HepG2 (cell line): ENCODE data around the gene CSNK1D. TPM values are rescaled to one million over a fixed set of nuclear protein-coding genes. Genes with fewer than 3 reads are reported as not detected.
A peak's percentile ranks its signal among the peaks of the same experiment; 100 is the strongest.

Source experiments
- GRHL1 ChIP-seq: sonication (generic); formaldehyde crosslinking; conservative IDR thresholded peaks from 2 replicates; pipeline ENCODE4 v1.8.0; 2022; ENCODE audit warnings: missing genetic modification reagents
- MXD4 ChIP-seq: IDR thresholded peaks from 2 replicates; pipeline ENCODE4 v1.6.1; 2016; ENCODE audit warnings: mild to moderate bottlenecking, missing biosample characterization, missing genetic modification reagents
- POGK ChIP-seq: sonication (generic); formaldehyde crosslinking; conservative IDR thresholded peaks from 2 replicates; pipeline ENCODE4 v1.8.0; 2022; ENCODE audit warnings: mild to moderate bottlenecking, moderate library complexity, missing genetic modification reagents
- SOX6 ChIP-seq, 2 experiments: fragments of 450-650 bp in 1 of 2; sonication (generic) in 1 of 2; formaldehyde crosslinking in 1 of 2; IDR thresholded peaks; 2 replicates each; pipeline versions ENCODE4 v1.4.0 to v1.6.1; 2017 to 2020; ENCODE audit warnings: antibody characterized with exemption in 1 of 2, mild to moderate bottlenecking in 1 of 2, missing genetic modification reagents in 1 of 2
- WIZ ChIP-seq: sonication (generic); formaldehyde crosslinking; IDR thresholded peaks from 2 replicates; pipeline ENCODE4 v1.5.1; 2020; ENCODE audit warnings: mild to moderate bottlenecking, missing genetic modification reagents
- ZBTB26 ChIP-seq: IDR thresholded peaks from 2 replicates; pipeline ENCODE4 v1.6.1; 2016; ENCODE audit warnings: missing compliant biosample characterization, missing genetic modification reagents, borderline replicate concordance
- ZBTB34 ChIP-seq: sonication (generic); formaldehyde crosslinking; IDR thresholded peaks from 2 replicates; pipeline ENCODE4 v1.8.0; 2022; ENCODE audit warnings: mild to moderate bottlenecking, missing genetic modification reagents
- ZNF160 ChIP-seq: sonication (generic); formaldehyde crosslinking; IDR thresholded peaks from 2 replicates; pipeline ENCODE4 v1.8.0; 2022; ENCODE audit warnings: mild to moderate bottlenecking, inconsistent platforms, missing genetic modification reagents
- ZNF256 ChIP-seq: sonication (generic); formaldehyde crosslinking; conservative IDR thresholded peaks from 2 replicates; pipeline ENCODE4 v1.4.0; 2020; ENCODE audit warnings: missing genetic modification reagents
- ZNF275 ChIP-seq: sonication (generic); formaldehyde crosslinking; IDR thresholded peaks from 2 replicates; pipeline ENCODE4 v1.8.0; 2022; ENCODE audit warnings: missing genetic modification reagents, mild to moderate bottlenecking, inconsistent platforms, borderline replicate concordance
- ZNF567 ChIP-seq: sonication (generic); formaldehyde crosslinking; IDR thresholded peaks from 2 replicates; pipeline ENCODE4 v1.8.1; 2023; ENCODE audit warnings: mild to moderate bottlenecking, missing genetic modification reagents, borderline replicate concordance
- ZNF746 ChIP-seq: sonication (generic); formaldehyde crosslinking; IDR thresholded peaks from 2 replicates; pipeline ENCODE4 v1.8.0; 2022; ENCODE audit warnings: mild to moderate bottlenecking, missing genetic modification reagents
- ZSCAN29 ChIP-seq: sonication (generic); formaldehyde crosslinking; conservative IDR thresholded peaks from 2 replicates; pipeline ENCODE4 v1.4.0; 2020; ENCODE audit warnings: mild to moderate bottlenecking, missing genetic modification reagents
- polyA plus RNA-seq, 8 experiments: library from polyadenylated mRNA; depleted of rRNA in 3 of 8; stranded (reverse) in 7 of 8; unstranded in 1 of 8; fragments of >200 nt; fragmentation: Illumina TruSeq in 4 of 8; extraction: Trizol in 4 of 8; gene quantifications; 2 replicates each; pipeline versions ENCODE4 v1.2.1 to v1.2.3, GENCODE V29; 2011 to 2016; ENCODE audit warnings: low read depth in 4 of 8, missing spikeins in 1 of 8, mixed read lengths in 1 of 8; ENCODE audit not compliant: insufficient read depth in 1 of 8
- total RNA-seq, 5 experiments: library from RNA; depleted of rRNA; stranded (reverse); fragments of >200 nt; fragmentation: Illumina TruSeq; extraction: Trizol; gene quantifications; 2 replicates each; pipeline ENCODE4 v1.2.3, GENCODE V29; 2016; ENCODE audit warnings: low read depth in 1 of 5

Gene CSNK1D
- total and polyA plus RNA-seq, 2 of the 13 experiments (the other 11 are each of a cell fraction or from before 2014, with no cell fraction given) = 31.5 to 128 TPM

GRCh38 chr17:82302991-82303943 lies 29.8 kb upstream of the CSNK1D start (continued):
- TF ChIP-seq GRHL1 (CRISPR knock-in tag) = no peak
- TF ChIP-seq POGK (CRISPR knock-in tag) = no peak
- no peak for TF ChIP-seq MXD4 (CRISPR knock-in tag)
- TF ChIP-seq ZNF567 (CRISPR knock-in tag) = 0 out of 2 replicates have a peak, but pooled peaks have one; percentile 79
- no peak; the same call in 1 of the 2 replicates for TF ChIP-seq ZSCAN29 (CRISPR knock-in tag)
- TF ChIP-seq SOX6 (IDR thresholded peaks at IDR 0.05) = no peak
- no peak for TF ChIP-seq SOX6 (CRISPR knock-in tag; IDR thresholded peaks at IDR 0.05)
- no peak for TF ChIP-seq WIZ (CRISPR knock-in tag)
- peak; percentile 90 for TF ChIP-seq ZNF746 (CRISPR knock-in tag)
- TF ChIP-seq ZNF275 (CRISPR knock-in tag) = no peak
- peak; percentile 59; the same call in 1 of the 2 replicates for TF ChIP-seq ZBTB26
- no peak for TF ChIP-seq ZNF160
- TF ChIP-seq ZBTB34 (CRISPR knock-in tag) = no peak
- TF ChIP-seq ZNF256 (CRISPR knock-in tag) = no peak
